ENCODE results near the gene PAK1IP1.
"Not testable (repeated sequence)": the region's sequence is repeated elsewhere in the genome, so short reads cannot be mapped to it uniquely, and the experiment has no call there.

Gene PAK1IP1

GRCh38 chr6:10662742-10663141, 32.0 kb upstream of the PAK1IP1 start:
- no peaks in the 10 kb centered on the region for H4K20me1 ChIP-seq (ENCODE audit: insufficient read depth, low read length)
- H3K4me3 ChIP-seq (ENCODE audit: low read length), result no peak overlapping the region
- no peaks in the 10 kb centered on the region for H3K4me1 ChIP-seq (ENCODE audit: low read length)
- H3K27me3 ChIP-seq (replicated peaks; ENCODE audit: insufficient read depth, low read length), result no peaks in the 10 kb centered on the region
- H3K4me2 ChIP-seq (ENCODE audit: low read depth, low read length), result no peak overlapping the region
- TF ChIP-seq CTCF (IDR thresholded peaks at IDR 0.05; ENCODE audit: low read length) (no peak), EZH2phosphoT487 (IDR thresholded peaks at IDR 0.05; ENCODE audit: low read length) (no peak)
- H3K79me2 ChIP-seq (ENCODE audit: low read length), result no peaks in the 10 kb centered on the region
- H3F3A ChIP-seq (ENCODE audit: insufficient read depth, low read length), result no peaks in the 10 kb centered on the region
- no peak overlapping the region for H2AFZ ChIP-seq (ENCODE audit: low read length)
- H3K27ac ChIP-seq (ENCODE audit: low read length), result no peak overlapping the region
- no peak for DNase-seq
- no peaks in the 10 kb centered on the region for H3K9me2 ChIP-seq (replicated peaks; ENCODE audit: insufficient read depth, low read length)
- H3K9me3 ChIP-seq (replicated peaks; ENCODE audit: insufficient read depth, low read length), result no peaks in the 10 kb centered on the region
- H3K9ac ChIP-seq (ENCODE audit: low read length), result no peak overlapping the region
- H3K36me3 ChIP-seq (replicated peaks; ENCODE audit: insufficient read depth, low read length), result no peaks in the 10 kb centered on the region

GRCh38 chr6:10665595-10665994, 29.2 kb upstream of the PAK1IP1 start:
- DNase-seq; H3F3A ChIP-seq (ENCODE audit: insufficient read depth, low read length); H3K36me3 ChIP-seq (replicated peaks; ENCODE audit: insufficient read depth, low read length); H2AFZ ChIP-seq (ENCODE audit: low read length); H3K9me3 ChIP-seq (replicated peaks; ENCODE audit: insufficient read depth, low read length); H3K4me2 ChIP-seq (ENCODE audit: low read depth, low read length); H3K27me3 ChIP-seq (replicated peaks; ENCODE audit: insufficient read depth, low read length); H3K4me3 ChIP-seq (ENCODE audit: low read length); H3K4me1 ChIP-seq (ENCODE audit: low read length); H4K20me1 ChIP-seq (ENCODE audit: insufficient read depth, low read length); H3K9me2 ChIP-seq (replicated peaks; ENCODE audit: insufficient read depth, low read length); H3K9ac ChIP-seq (ENCODE audit: low read length); H3K79me2 ChIP-seq (ENCODE audit: low read length); H3K27ac ChIP-seq (ENCODE audit: low read length): not testable (repeated sequence)

- Histone ChIP-seq H3K9me3 (replicated peaks; ENCODE audit: insufficient read depth, low read length) (no peaks in the 10 kb centered on the region), H3F3A (ENCODE audit: insufficient read depth, low read length) (no peaks in the 10 kb centered on the region)
- TF ChIP-seq EZH2 (optimal IDR thresholded peaks at IDR 0.05; ENCODE audit: low read depth, low read length) (no peak), CTCF (IDR thresholded peaks at IDR 0.05; ENCODE audit: low read length) (no peak), EZH2phosphoT487 (IDR thresholded peaks at IDR 0.05; ENCODE audit: low read length) (no peak)
Measured at GRCh38 chr6:10668126-10668917, 26.4 kb upstream of the PAK1IP1 start.

GRCh38 chr6:10676403-10676802, 18.4 kb upstream of the PAK1IP1 start:
- TF ChIP-seq EZH2 (optimal IDR thresholded peaks at IDR 0.05; ENCODE audit: low read depth, low read length), result no peak
- no peak for TF ChIP-seq CTCF (IDR thresholded peaks at IDR 0.05; ENCODE audit: low read length)
- TF ChIP-seq EZH2phosphoT487 (IDR thresholded peaks at IDR 0.05; ENCODE audit: low read length), result no peak
- no peak overlapping the region for H3K27ac ChIP-seq (ENCODE audit: low read length)

More at GRCh38 chr6:10668126-10668917, 26.4 kb upstream of the PAK1IP1 start:
- no peaks in the 10 kb centered on the region for H3K27me3 ChIP-seq (replicated peaks; ENCODE audit: insufficient read depth, low read length)
- H3K4me1 ChIP-seq (ENCODE audit: low read length), result no peaks in the 10 kb centered on the region
- no peaks in the 10 kb centered on the region for H3K9me2 ChIP-seq (replicated peaks; ENCODE audit: insufficient read depth, low read length)
- DNase-seq, result no peak
- no peak overlapping the region for H3K4me3 ChIP-seq (ENCODE audit: low read length)
- H3K79me2 ChIP-seq (ENCODE audit: low read length), result no peaks in the 10 kb centered on the region
- no peak overlapping the region for H3K9ac ChIP-seq (ENCODE audit: low read length)
- H2AFZ ChIP-seq (ENCODE audit: low read length), result no peak overlapping the region
- no peaks in the 10 kb centered on the region for H3K36me3 ChIP-seq (replicated peaks; ENCODE audit: insufficient read depth, low read length)
- H3K27ac ChIP-seq (ENCODE audit: low read length), result no peak overlapping the region
- no peak overlapping the region for H3K4me2 ChIP-seq (ENCODE audit: low read depth, low read length)
- no peaks in the 10 kb centered on the region for H4K20me1 ChIP-seq (ENCODE audit: insufficient read depth, low read length)

More at GRCh38 chr6:10676403-10676802, 18.4 kb upstream of the PAK1IP1 start:
- Histone ChIP-seq H3K79me2 (ENCODE audit: low read length) (no peaks in the 10 kb centered on the region), H3K4me2 (ENCODE audit: low read depth, low read length) (no peak overlapping the region), H3K36me3 (replicated peaks; ENCODE audit: insufficient read depth, low read length) (no peaks in the 10 kb centered on the region), H3F3A (ENCODE audit: insufficient read depth, low read length) (no peaks in the 10 kb centered on the region), H2AFZ (ENCODE audit: low read length) (no peak overlapping the region), H3K27me3 (replicated peaks; ENCODE audit: insufficient read depth, low read length) (no peaks in the 10 kb centered on the region), H3K9me3 (replicated peaks; ENCODE audit: insufficient read depth, low read length) (no peaks in the 10 kb centered on the region), H3K4me3 (ENCODE audit: low read length) (no peak overlapping the region), H4K20me1 (ENCODE audit: insufficient read depth, low read length) (no peaks in the 10 kb centered on the region), H3K4me1 (ENCODE audit: low read length) (no peaks in the 10 kb centered on the region), H3K9me2 (replicated peaks; ENCODE audit: insufficient read depth, low read length) (no peaks in the 10 kb centered on the region), H3K9ac (ENCODE audit: low read length) (no peak overlapping the region)
- no peak for DNase-seq

Data from MM.1S (cell line).